ENCODE results near the gene ANKMY2.
"Not testable (repeated sequence)": the region's sequence is repeated elsewhere in the genome, so short reads cannot be mapped to it uniquely, and the experiment has no call there.

Gene ANKMY2

GRCh38 chr7:16645593-16646471, at the start of gene ANKMY2, which contains the start of gene BZW2:
TSS of gene ANKMY2 (minus strand) at chr7:16645754. CDS start at chr7:16645573, 181 bp downstream.
TSS of gene BZW2 (plus strand) at chr7:16646181. CDS start at chr7:16665444, 19,263 bp downstream.
- peak; percentile 98 for DNase-seq (ENCODE audit: low spot score)

DNA sequence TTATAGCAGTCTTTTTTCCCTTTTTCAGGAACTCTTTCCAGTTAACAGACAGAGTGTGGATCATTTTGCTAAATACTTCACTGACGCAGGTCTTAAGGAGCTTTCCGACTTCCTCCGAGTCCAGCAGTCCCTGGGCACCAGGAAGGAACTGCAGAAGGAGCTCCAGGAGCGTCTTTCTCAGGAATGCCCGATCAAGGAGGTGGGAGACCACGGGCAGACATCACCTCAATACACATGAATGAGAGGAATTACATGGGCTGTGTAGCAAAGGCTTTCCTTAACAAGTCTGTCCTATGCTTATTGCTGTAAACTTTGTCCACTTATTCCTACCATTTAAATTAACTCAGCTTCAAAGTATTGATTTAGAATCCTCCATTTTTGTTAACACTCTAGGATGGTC, 49.3 kb upstream of the ANKMY2 start:
- no peak for DNase-seq (ENCODE audit: low spot score)

DNA sequence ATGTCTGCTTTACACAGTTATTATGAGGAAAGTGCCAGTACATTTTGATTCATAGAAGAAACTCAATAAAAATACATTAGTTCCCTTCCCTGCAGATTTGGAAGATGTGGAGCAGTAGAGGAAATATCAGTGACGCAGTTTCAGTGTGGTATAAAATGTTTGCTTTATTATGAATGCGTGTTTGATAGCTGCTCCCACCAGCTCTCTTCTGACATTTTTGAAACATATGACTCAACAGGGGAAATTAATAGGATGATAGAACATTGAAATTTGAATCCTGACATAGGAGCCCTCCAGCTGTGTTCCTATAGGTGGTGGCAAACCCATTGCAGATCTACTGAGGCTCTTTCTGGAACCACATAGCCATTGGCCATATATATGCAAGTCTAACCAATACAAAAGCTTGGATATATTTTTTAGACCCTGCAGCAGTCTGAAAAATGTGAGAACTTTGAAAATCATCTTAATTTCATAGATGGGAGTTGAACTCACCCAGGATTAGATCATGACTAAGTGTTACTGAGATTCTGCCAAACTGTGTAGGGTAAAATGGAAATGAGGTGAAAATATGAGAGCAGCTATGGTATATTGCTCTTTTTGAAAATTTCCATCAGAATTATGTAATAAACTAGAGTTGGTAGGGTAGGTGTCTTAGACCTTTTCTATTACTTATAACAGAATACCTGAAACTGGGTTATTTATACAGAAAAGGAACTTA, 48.2 kb upstream of the ANKMY2 start:
- DNase-seq (ENCODE audit: low spot score) = no peak

DNA sequence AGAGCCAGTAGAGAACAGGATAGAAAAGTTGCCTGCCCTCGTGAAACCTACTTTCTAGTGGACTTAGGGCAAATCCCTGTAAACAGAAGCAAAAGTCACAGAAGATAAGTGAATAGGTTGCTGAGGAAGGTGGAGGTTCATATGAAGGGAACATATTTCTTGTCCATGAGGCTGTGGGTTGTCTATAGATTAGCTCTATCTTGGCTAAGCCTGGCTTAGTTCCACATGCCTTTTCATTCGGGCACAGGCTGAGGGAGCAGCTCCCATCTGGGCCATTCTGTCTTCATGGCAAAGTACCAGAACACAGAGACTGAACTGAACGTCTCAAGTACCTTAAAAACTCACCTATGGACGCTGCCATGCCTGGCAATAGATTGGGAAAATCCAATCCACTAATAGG, 45.7 kb upstream of the ANKMY2 start:
- no peak for DNase-seq (ENCODE audit: low spot score)

DNA sequence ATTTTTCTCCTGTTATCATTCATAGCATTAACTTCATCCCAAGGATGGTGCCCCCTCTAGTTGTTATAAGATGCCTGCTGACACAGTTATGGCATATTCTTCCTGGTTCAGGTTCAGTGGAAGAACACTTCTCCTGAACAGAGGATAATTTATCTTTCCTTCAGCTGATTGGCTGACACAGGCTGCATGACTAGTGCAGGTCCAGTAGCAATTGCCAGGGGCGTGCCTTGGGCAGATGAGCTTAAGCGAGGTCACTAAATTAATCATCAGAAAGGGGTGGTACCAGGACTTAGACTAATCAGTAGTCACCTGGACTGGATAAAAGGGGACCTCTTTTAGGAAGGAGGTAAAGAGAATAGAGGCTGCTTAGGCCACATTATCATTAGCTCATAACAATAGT, 42.7 kb upstream of the ANKMY2 start:
- peak; percentile 58 for DNase-seq (ENCODE audit: low spot score)

GRCh38 chr7:16685535-16685934, 40.0 kb upstream of the ANKMY2 start:
- no peak for DNase-seq (ENCODE audit: low spot score)

- DNase-seq (ENCODE audit: low spot score) = no peak
Observed at GRCh38 chr7:16684935-16685334, 39.4 kb upstream of the ANKMY2 start.

GRCh38 chr7:16678645-16679566, 33.4 kb upstream of the ANKMY2 start:
- not testable (repeated sequence) for DNase-seq (ENCODE audit: low spot score)

- DNase-seq (ENCODE audit: low spot score) = no peak
Observed at GRCh38 chr7:16677978-16678494, 32.5 kb upstream of the ANKMY2 start.

GRCh38 chr7:16675277-16675676, 29.7 kb upstream of the ANKMY2 start:
- no peak for DNase-seq (ENCODE audit: low spot score)

GRCh38 chr7:16671811-16672210, 26.3 kb upstream of the ANKMY2 start:
- DNase-seq (ENCODE audit: low spot score) = no peak

GRCh38 chr7:16670731-16671344, 25.3 kb upstream of the ANKMY2 start:
- DNase-seq (ENCODE audit: low spot score) = no peak

DNA sequence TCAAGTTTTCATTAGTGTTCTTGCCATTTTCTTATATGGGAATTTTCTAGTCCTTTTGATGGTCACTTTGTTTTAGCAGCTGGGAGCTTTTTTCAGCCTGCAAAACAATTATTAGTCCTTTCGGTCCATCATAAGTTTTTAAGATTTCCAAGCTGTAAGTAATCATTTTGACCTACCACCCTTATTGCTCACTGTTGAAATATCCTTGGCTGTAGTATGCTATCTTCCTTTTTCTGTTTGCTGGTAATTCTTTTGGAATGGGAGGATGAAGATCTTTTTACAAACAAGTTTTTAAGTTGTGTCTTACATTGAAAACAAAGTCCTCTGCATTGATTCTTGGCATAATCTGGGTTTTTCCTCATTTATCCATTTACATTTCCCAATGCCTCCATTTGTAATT, 24.5 kb upstream of the ANKMY2 start:
- no peak for DNase-seq (ENCODE audit: low spot score)

DNA sequence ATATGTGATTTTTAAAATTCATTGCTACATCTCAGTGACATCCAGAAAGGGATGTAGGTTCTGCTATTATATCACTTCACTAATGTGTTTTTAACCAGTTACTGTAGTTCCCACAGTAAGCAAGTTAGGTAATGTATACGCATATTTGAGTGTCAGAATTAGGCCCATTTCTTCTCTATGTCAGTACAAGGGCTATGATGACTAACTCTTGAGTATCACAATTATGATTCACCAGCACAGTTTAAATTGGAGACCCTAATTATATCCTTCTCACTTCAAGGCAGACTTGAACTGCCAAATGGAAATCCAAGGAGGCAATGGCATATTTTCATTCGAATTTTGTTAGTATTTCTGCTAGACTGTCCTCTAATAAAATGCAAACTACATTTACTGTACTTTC, 24.0 kb upstream of the ANKMY2 start:
- DNase-seq (ENCODE audit: low spot score) = no peak

DNA sequence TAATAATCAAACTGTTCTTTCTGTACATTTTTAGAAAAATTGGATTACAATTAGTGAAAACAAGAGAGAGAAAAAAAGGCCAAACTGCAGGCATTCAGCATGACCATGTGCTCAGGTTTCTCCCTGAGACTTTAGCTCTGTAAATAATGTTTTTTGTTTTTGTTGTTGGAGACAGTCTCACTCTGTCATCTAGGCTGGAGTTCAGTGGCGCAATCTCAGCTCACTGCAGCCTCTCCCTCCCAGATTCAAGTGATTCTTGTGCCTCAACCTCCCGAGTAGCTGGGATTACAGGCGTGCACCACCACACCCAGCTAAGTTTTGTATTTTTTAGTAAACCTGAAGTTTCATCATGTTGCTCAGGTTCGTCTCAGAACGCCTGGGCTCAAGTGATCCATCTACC, 23.4 kb upstream of the ANKMY2 start:
- DNase-seq (ENCODE audit: low spot score) = no peak

- peak; percentile 82 for DNase-seq (ENCODE audit: low spot score)
Observed at GRCh38 chr7:16668049-16668858, 22.7 kb upstream of the ANKMY2 start.

- no peak for DNase-seq (ENCODE audit: low spot score)
Observed at GRCh38 chr7:16667355-16667754, 21.8 kb upstream of the ANKMY2 start.

DNA sequence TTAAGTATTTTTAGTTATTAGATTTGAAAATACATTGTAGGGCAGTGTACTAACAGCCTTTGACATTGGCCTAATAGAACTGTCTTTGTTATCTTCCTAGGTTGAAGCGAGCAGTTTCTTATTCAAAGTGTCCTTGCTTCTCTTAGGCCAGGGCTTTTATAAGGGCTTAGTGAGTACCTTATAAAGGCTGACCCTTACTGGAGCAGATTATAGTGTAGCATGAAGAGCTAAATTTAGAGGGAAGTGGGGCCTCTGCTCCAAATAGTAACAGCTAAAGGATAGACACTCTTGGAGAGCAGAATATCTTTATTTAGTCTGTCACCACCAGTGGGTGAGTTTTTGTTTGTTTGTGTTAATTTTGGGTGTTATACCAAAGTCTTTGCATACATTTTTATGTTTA, 16.4 kb upstream of the ANKMY2 start:
- no peak for DNase-seq (ENCODE audit: low spot score)

DNA sequence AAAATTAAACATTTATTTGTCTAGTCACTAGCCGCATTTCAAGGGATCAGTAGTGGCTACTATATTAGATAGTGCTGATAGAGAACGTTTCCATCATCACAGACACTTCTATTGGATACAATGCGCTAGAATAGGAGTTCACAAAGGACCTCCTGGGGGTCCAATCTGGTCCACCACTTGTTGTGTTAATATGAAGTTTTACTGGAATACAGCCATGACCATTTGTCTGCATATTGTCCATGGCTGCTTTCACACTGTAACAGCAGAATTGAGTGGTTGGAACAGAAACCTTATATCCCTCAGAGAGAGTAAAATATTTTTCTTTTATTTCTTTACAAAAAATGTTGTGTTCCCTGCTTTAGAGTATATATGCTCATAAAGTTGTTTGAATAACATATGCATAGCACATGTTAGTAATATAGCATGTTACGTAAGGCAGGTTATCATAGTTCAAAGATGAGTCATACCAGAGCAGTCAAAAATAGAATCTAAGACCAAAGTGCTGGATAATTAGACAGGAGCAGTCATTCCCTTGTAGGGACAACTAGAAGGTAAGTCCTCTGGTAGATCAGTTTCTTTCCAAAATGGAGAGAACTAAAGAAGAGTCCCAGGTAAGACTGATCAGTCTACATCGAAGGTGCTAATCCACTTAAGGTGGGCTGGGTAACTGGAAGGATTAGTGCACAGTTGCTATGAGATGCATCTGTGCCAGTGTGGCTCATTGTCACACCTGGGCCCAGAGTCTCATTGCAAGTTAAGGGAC, 15.3 kb upstream of the ANKMY2 start:
- peak; percentile 47 for DNase-seq (ENCODE audit: low spot score)

Data from kidney tubule cell (primary cell).